Adrenal gland (tissue), 12 donors: ENCODE results near the gene BTN1A1. TPM values are rescaled to one million over a fixed set of nuclear protein-coding genes. Genes with fewer than 3 reads are reported as not detected.
"Not testable (repeated sequence)": the region's sequence is repeated elsewhere in the genome, so short reads cannot be mapped to it uniquely, and the experiment has no call there.

ENCODE experiments used
- DNase-seq, 7 donors: peaks; one replicate each; pipeline ENCODE4 v3.0.0-alpha.2; 2019 to 2020
- H3K27ac ChIP-seq, 5 donors: fragments of 200-600 bp; sonication (generic) in 4 of 5; 1 replicate in 3 of 5; 2 replicates in 2 of 5; pipeline versions ENCODE4 v1.5.1 to v1.8.0; 2016 to 2020; ENCODE audit warnings: mild to moderate bottlenecking in 1 of 5
- H3K27me3 ChIP-seq: fragments of 200-600 bp; 2 replicates; pipeline ENCODE4 v1.8.0; 2021
- H3K36me3 ChIP-seq, 2 donors: fragments of 200-600 bp; replicated peaks in 1 of 2; 1 replicate in 1 of 2; 2 replicates in 1 of 2; pipeline versions ENCODE4 v1.5.1 to v1.8.0; 2018 to 2022
- H3K4me1 ChIP-seq, 2 donors: fragments of 200-600 bp; replicated peaks in 1 of 2; 1 replicate in 1 of 2; 2 replicates in 1 of 2; pipeline versions ENCODE4 v1.5.1 to v1.8.0; 2018 to 2021
- H3K4me3 ChIP-seq, 4 donors: fragments of 200-600 bp; sonication (generic) in 3 of 4; one replicate each; pipeline ENCODE4 v1.5.1; 2016 to 2018
- H3K9me3 ChIP-seq, 3 donors: fragments of 200-600 bp; sonication (generic) in 1 of 3; replicated peaks in 1 of 3; 1 replicate in 2 of 3; 2 replicates in 1 of 3; pipeline versions ENCODE4 v1.5.1 to v1.8.0; 2016 to 2021
- POLR2A ChIP-seq, 2 donors: fragments of 450-650 bp; IDR thresholded peaks; one replicate each; pipeline ENCODE4 v1.6.1; 2017; ENCODE audit warnings: antibody characterized with exemption in 2 of 2, mild to moderate bottlenecking in 2 of 2, moderate library complexity in 1 of 2
- WGBS, 4 donors: extraction: QIAGEN DNeasy Blood & Tissue Kit in 2 of 4; methylation state at CpG; one replicate each; pipeline versions ENCODE4 v1.1.5 to v1.1.7; 2013 to 2017; 5-methylcytosine and 5-hydroxymethylcytosine counted together
- intact Hi-C, 2 donors: fragments of 100-400 bp; cut with DNase I; formaldehyde crosslinking; loops; one replicate each; pipeline versions ENCODE4 v1.14.1 to v1.15.0; 2022 to 2023
- polyA plus RNA-seq, 3 donors: library from polyadenylated mRNA; stranded (reverse); fragments of 200-250 nt in 2 of 3; fragments of 350-450 nt in 1 of 3; fragmentation: Illumina TruSeq in 1 of 3; extraction: RNeasy Lipid Tissue Mini Kit (QIAGEN cat#74804) in 1 of 3; gene quantifications; one replicate each; pipeline ENCODE4 v1.2.3, GENCODE V29; 2013 to 2014
- total RNA-seq, 9 donors: library from RNA; depleted of rRNA in 4 of 9; stranded (reverse); fragments of >200 nt in 4 of 9; fragments of 120-200 nt in 1 of 9; fragmentation: NEBNext Ultra II Directional in 1 of 9; extraction: Animal tissue kit (Norgen Biotek cat#: 25700) in 1 of 9; gene quantifications; one replicate each; pipeline versions ENCODE4 v1.1.0 to v1.2.4, GENCODE V29; 2013 to 2023
- TF ChIP-seq, protein P1 (sequence below), 6 experiments: fragments of 450-650 bp in 4 of 6; fragments of 200-600 bp in 2 of 6; sonication (generic) in 1 of 6; IDR thresholded peaks; 1 replicate in 5 of 6; 2 replicates in 1 of 6; pipeline versions ENCODE4 v1.5.1 to v1.8.0; 2016 to 2021; ENCODE audit warnings: antibody characterized with exemption in 6 of 6, mild to moderate bottlenecking in 2 of 6, moderate library complexity in 1 of 6
- donor health status: healthy with polysubstance abuse.
- donor health status: Bipolar disorder and iron deficiency.
- donor health status: DM: yes; HTN: yes; CAD: no.
- donor health status: DM: no; HTN: no; CAD: no.
- donor health status: DM: no; HTN: no; CAD: no.
- donor health status: DM: yes; HTN: yes; CAD: no.

Gene BTN1A1
- total and polyA plus RNA-seq, 12 donors, result 0.28 TPM; not detected in 11

DNA sequence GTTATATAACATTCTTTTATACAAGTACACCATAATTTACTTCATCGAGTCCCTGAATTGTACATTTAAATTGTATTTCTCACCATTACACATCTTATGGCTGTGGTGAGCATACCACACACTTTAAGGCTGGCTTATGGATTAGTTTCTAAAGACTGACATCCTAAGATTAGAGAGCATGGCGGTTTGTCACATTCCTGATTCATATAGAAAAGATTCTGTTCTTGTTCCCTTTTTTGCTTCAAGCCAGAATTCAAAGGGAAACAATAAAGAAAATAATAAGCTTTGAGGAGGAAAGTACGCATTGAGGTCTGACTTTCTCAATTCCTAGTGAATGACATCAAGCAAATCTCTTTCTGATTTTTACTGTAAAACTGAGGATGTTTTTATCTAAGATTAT, 2.5 kb downstream of the BTN1A1 start:
- Histone ChIP-seq H3K4me3 (no peak overlapping the region), H3K9me3 (no peaks in the 10 kb centered on the region), H3K27me3 (peaks cover 18% of the 10 kb centered on the region), H3K4me1 (peaks cover 7 to 10% of the 10 kb centered on the region in 2 donors), H3K27ac (no peak overlapping the region), H3K36me3 (no peaks in the 10 kb centered on the region)
- intact Hi-C loops, result no loop called here
- DNase-seq, result no peak
- 86 to 93% (median 89%) methylated on average over 3 of the region's 3 CpGs for WGBS, 4 donors
- no peak for TF ChIP-seq POLR2A (IDR thresholded peaks at IDR 0.05)
- TF ChIP-seq, protein P1, sequence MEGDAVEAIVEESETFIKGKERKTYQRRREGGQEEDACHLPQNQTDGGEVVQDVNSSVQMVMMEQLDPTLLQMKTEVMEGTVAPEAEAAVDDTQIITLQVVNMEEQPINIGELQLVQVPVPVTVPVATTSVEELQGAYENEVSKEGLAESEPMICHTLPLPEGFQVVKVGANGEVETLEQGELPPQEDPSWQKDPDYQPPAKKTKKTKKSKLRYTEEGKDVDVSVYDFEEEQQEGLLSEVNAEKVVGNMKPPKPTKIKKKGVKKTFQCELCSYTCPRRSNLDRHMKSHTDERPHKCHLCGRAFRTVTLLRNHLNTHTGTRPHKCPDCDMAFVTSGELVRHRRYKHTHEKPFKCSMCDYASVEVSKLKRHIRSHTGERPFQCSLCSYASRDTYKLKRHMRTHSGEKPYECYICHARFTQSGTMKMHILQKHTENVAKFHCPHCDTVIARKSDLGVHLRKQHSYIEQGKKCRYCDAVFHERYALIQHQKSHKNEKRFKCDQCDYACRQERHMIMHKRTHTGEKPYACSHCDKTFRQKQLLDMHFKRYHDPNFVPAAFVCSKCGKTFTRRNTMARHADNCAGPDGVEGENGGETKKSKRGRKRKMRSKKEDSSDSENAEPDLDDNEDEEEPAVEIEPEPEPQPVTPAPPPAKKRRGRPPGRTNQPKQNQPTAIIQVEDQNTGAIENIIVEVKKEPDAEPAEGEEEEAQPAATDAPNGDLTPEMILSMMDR (IDR thresholded peaks at IDR 0.05), result no peak

DNA sequence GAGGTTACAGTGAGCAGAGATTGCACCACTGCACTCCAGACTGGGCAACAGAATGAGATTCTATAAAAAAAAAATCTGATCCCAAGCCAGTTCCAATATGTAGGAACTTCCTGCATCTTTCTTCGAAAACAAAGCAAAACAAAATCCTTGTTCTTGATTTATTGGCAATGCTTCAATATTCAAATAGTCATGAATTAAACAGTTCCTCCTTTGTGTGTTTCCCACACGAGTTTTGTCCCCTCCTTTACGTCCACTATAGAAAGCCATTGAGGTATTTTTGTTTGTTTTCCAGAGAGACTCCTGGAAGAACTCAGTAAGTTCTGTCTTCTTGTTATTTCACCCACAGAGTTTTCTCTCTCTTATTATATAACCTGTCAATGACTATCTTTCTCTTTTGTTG, 7.6 kb downstream of the BTN1A1 start:
- Histone ChIP-seq H3K4me3 (no peak overlapping the region), H3K27me3 (peaks cover 7% of the 10 kb centered on the region), H3K4me1 (no peaks in the 10 kb centered on the region), H3K36me3 (no peaks in the 10 kb centered on the region), H3K27ac (no peak overlapping the region), H3K9me3 (no peaks in the 10 kb centered on the region)
- TF ChIP-seq, protein P1 (IDR thresholded peaks at IDR 0.05), result no peak
- TF ChIP-seq POLR2A (IDR thresholded peaks at IDR 0.05), result no peak
- intact Hi-C loops, result no loop called here
- WGBS, 4 donors, result 55 to 63% (median 60%) methylated on average over 3 of the region's 3 CpGs
- no peak for DNase-seq

DNA sequence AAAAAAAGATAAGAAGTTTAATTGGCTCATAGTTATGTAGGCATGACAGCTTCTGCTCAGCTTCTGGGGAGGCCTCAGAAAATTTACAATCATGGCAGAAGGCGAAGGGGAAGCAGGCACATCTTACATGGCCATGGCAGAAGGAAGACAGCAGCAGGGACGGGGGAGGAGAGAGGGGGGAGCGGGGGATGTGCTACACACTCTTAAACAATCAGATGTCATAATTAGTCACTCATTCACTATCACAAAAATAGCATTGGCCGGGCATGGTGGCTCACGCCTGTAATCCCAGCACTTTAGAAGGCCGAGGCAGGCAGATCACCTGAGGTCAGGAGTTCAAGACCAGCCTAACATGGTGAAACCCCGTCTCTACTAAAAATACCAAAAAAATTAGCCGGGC, 10.9 kb downstream of the BTN1A1 start:
- H3K9me3 ChIP-seq, H3K4me3 ChIP-seq, intact Hi-C loops, H3K27ac ChIP-seq, DNase-seq, H3K27me3 ChIP-seq, H3K36me3 ChIP-seq, H3K4me1 ChIP-seq: not testable (repeated sequence)
- WGBS, 4 donors, result 67 to 87% (median 79%) methylated on average over 7 to 8 of the region's 8 CpGs

DNA sequence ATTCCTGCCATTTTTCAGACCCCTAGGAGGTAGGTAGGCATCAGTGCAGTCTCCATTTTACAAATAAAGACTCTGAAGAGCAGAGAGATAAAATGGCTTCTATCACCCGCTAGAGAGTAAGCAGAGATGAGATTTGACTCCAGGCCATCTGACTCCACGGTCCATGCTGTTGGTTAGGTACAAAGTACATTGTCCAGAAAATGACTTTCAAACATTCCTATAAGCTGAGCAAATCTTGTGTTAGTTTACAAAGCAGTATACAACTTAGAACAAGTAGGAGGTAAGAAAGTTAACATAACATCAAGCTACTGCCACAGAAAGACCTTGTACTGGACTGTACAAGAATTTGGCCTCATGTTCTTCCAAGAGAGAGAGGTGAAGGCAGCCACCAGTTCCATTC, 14.9 kb downstream of the BTN1A1 start:
- Histone ChIP-seq H3K27ac (no peak overlapping the region), H3K27me3 (no peaks in the 10 kb centered on the region), H3K9me3 (no peaks in the 10 kb centered on the region), H3K36me3 (no peaks in the 10 kb centered on the region), H3K4me1 (peaks cover 0 to under 1% of the 10 kb centered on the region in 2 donors), H3K4me3 (no peak overlapping the region)
- DNase-seq, result no peak
- WGBS, 4 donors, result 89 to 95% (median 89%) methylated on average over 2 of the region's 2 CpGs
- TF ChIP-seq POLR2A (IDR thresholded peaks at IDR 0.05), result no peak
- TF ChIP-seq, protein P1 (IDR thresholded peaks at IDR 0.05), result no peak
- intact Hi-C loops, result no loop called here
